Measurements from ENCODE around the gene CDIPT.

DNA sequence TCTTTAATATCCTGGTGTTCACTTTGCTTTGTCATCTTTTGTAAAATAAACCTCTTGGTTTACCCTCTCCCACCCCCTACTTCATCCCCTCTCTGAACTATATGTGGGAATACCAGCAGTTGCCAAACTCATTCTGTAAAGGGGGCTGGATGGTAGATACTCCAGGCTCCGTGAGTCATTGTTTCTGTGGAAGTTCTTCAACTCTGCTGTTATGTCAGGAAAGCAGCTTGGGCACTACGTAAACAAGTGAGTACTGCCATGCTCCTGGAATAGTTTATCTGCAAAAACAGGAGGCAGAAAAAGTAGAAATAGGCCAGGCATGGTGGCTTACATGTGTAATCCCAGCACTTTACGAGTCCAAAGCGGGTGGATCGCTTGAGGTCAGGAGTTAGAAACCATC is 25.2 kb downstream of the CDIPT start:
- TF ChIP-seq CTCF (conservative IDR thresholded peaks at IDR 0.05; ENCODE audit: low read length), result no peak
- no peak for TF ChIP-seq EZH2phosphoT487 (IDR thresholded peaks at IDR 0.05; ENCODE audit: borderline replicate concordance, low read depth, low read length)
